ACC112 (cell line): ENCODE measurements around the gene MRTFB.

Source experiments
- H2AFZ ChIP-seq: fragments of 200-600 bp; sonication (generic); one replicate; pipeline ENCODE4 v1.6.0; 2017; ENCODE audit warnings: antibody characterized with exemption, low read length; ENCODE audit not compliant: unreplicated experiment
- H3K27ac ChIP-seq: fragments of 200-600 bp; sonication (generic); 2 replicates; pipeline ENCODE4 v1.5.1; 2014; ENCODE audit warnings: low read depth, mild to moderate bottlenecking, antibody characterized with exemption, low read length, moderate library complexity
- H3K27me3 ChIP-seq: fragments of 200-600 bp; sonication (generic); 2 replicates; pipeline ENCODE4 v1.6.1; 2014; ENCODE audit warnings: mild to moderate bottlenecking, antibody characterized with exemption, low read length, moderate library complexity, mixed read lengths; ENCODE audit not compliant: insufficient read depth
- H3K36me3 ChIP-seq: fragments of 200-600 bp; sonication (generic); 2 replicates; pipeline ENCODE4 v1.6.1; 2016; ENCODE audit warnings: mild to moderate bottlenecking, antibody characterized with exemption, low read length, moderate library complexity, mixed read lengths; ENCODE audit not compliant: insufficient read depth
- H3K4me1 ChIP-seq: fragments of 200-600 bp; sonication (generic); one replicate; pipeline ENCODE4 v1.6.1; 2016; ENCODE audit warnings: low read length, mixed read lengths; ENCODE audit not compliant: insufficient read depth, unreplicated experiment, control insufficient read depth
- H3K4me3 ChIP-seq: fragments of 200-600 bp; sonication (generic); 2 replicates; pipeline ENCODE4 v1.5.1; 2014; ENCODE audit warnings: mild to moderate bottlenecking, low read depth, low read length
- H3K79me2 ChIP-seq: fragments of 200-600 bp; sonication (generic); one replicate; pipeline ENCODE4 v1.6.0; 2016; ENCODE audit warnings: low read length; ENCODE audit not compliant: control insufficient read depth, unreplicated experiment, insufficient read depth

Gene MRTFB

GRCh38 chr16:14236401-14236800, 165.3 kb downstream of the MRTFB start:
- H3K4me3 ChIP-seq = no peak overlapping the region
- H3K79me2 ChIP-seq = no peaks in the 10 kb centered on the region
- H3K4me1 ChIP-seq = no peaks in the 10 kb centered on the region
- no peak overlapping the region for H3K27ac ChIP-seq
- H3K27me3 ChIP-seq = no peaks in the 10 kb centered on the region
- no peak overlapping the region for H2AFZ ChIP-seq
- peaks cover 5% of the 10 kb centered on the region; the same call in 1 of the 2 replicates for H3K36me3 ChIP-seq

- H3K27ac ChIP-seq = no peak overlapping the region
- no peak overlapping the region for H2AFZ ChIP-seq
- no peaks in the 10 kb centered on the region for H3K27me3 ChIP-seq
- no peaks in the 10 kb centered on the region for H3K79me2 ChIP-seq
- H3K4me1 ChIP-seq = no peaks in the 10 kb centered on the region
- H3K36me3 ChIP-seq = peaks cover 5% of the 10 kb centered on the region; the same call in 1 of the 2 replicates
- H3K4me3 ChIP-seq = no peak overlapping the region
Measured at GRCh38 chr16:14238756-14239155, 167.6 kb downstream of the MRTFB start.

GRCh38 chr16:14239791-14240190, 168.7 kb downstream of the MRTFB start:
- Histone ChIP-seq H2AFZ (no peak overlapping the region), H3K4me3 (no peak overlapping the region), H3K4me1 (peaks cover 7% of the 10 kb centered on the region), H3K79me2 (no peaks in the 10 kb centered on the region), H3K27me3 (no peaks in the 10 kb centered on the region), H3K36me3 (no peaks in the 10 kb centered on the region), H3K27ac (no peak overlapping the region)

- no peaks in the 10 kb centered on the region for H3K36me3 ChIP-seq
- no peak overlapping the region for H2AFZ ChIP-seq
- no peak overlapping the region for H3K4me3 ChIP-seq
- no peaks in the 10 kb centered on the region for H3K79me2 ChIP-seq
- H3K27me3 ChIP-seq = no peaks in the 10 kb centered on the region
- H3K27ac ChIP-seq = no peak overlapping the region
- H3K4me1 ChIP-seq = peaks cover 7% of the 10 kb centered on the region
Measured at GRCh38 chr16:14240219-14240843, 169.2 kb downstream of the MRTFB start.

GRCh38 chr16:14240964-14241363, 169.8 kb downstream of the MRTFB start:
- no peaks in the 10 kb centered on the region for H3K79me2 ChIP-seq
- H3K27me3 ChIP-seq = no peaks in the 10 kb centered on the region
- no peak overlapping the region for H3K27ac ChIP-seq
- peaks cover 7% of the 10 kb centered on the region for H3K4me1 ChIP-seq
- H3K36me3 ChIP-seq = peaks cover 6% of the 10 kb centered on the region; the same call in 1 of the 2 replicates
- H2AFZ ChIP-seq = no peak overlapping the region
- no peak overlapping the region for H3K4me3 ChIP-seq

GRCh38 chr16:14241631-14242030, 170.5 kb downstream of the MRTFB start:
- Histone ChIP-seq H3K79me2 (no peaks in the 10 kb centered on the region), H2AFZ (no peak overlapping the region), H3K4me3 (no peak overlapping the region), H3K4me1 (peaks cover 7% of the 10 kb centered on the region), H3K27ac (no peak overlapping the region), H3K36me3 (peaks cover 10% of the 10 kb centered on the region; the same call in 1 of the 2 replicates), H3K27me3 (no peaks in the 10 kb centered on the region)

GRCh38 chr16:14242769-14243168, 171.7 kb downstream of the MRTFB start:
- H3K27ac ChIP-seq = no peak overlapping the region
- no peaks in the 10 kb centered on the region for H3K79me2 ChIP-seq
- no peak overlapping the region for H2AFZ ChIP-seq
- no peaks in the 10 kb centered on the region for H3K27me3 ChIP-seq
- H3K36me3 ChIP-seq = peaks cover 11% of the 10 kb centered on the region; the same call in 1 of the 2 replicates
- H3K4me3 ChIP-seq = no peak overlapping the region
- peaks cover 7% of the 10 kb centered on the region for H3K4me1 ChIP-seq

GRCh38 chr16:14244196-14245010, 173.3 kb downstream of the MRTFB start:
- H2AFZ ChIP-seq = no peak overlapping the region
- no peaks in the 10 kb centered on the region for H3K27me3 ChIP-seq
- H3K4me1 ChIP-seq = peaks cover 7% of the 10 kb centered on the region
- no peaks in the 10 kb centered on the region for H3K79me2 ChIP-seq
- 0 out of 2 replicates have a peak overlapping the region, but pooled peaks have one; percentile 8 for H3K27ac ChIP-seq
- H3K4me3 ChIP-seq = no peak overlapping the region
- H3K36me3 ChIP-seq = peaks cover 11% of the 10 kb centered on the region; the same call in 1 of the 2 replicates

- Histone ChIP-seq H3K27me3 (no peaks in the 10 kb centered on the region), H3K27ac (no peak overlapping the region), H3K4me1 (peaks cover 7% of the 10 kb centered on the region), H3K36me3 (peaks cover 34% of the 10 kb centered on the region), H2AFZ (no peak overlapping the region), H3K4me3 (no peak overlapping the region), H3K79me2 (no peaks in the 10 kb centered on the region)
Measured at GRCh38 chr16:14248791-14249190, 177.7 kb downstream of the MRTFB start.

- no peaks in the 10 kb centered on the region for H3K27me3 ChIP-seq
Measured at GRCh38 chr16:14249291-14250032, 178.3 kb downstream of the MRTFB start.

More at GRCh38 chr16:14249291-14250032, 178.3 kb downstream of the MRTFB start:
- H3K36me3 ChIP-seq = peaks cover 34% of the 10 kb centered on the region
- H3K27ac ChIP-seq = no peak overlapping the region
- no peak overlapping the region for H2AFZ ChIP-seq
- no peak overlapping the region for H3K4me3 ChIP-seq
- no peaks in the 10 kb centered on the region for H3K79me2 ChIP-seq
- peaks cover 2% of the 10 kb centered on the region for H3K4me1 ChIP-seq
